Hepatocyte (in vitro differentiated cells): ENCODE data around the gene RPP30. TPM values are rescaled to one million over a fixed set of nuclear protein-coding genes. Genes with fewer than 3 reads are reported as not detected.
A peak's percentile ranks its signal among the peaks of the same experiment; 100 is the strongest.
"Not testable (repeated sequence)": the region's sequence is repeated elsewhere in the genome, so short reads cannot be mapped to it uniquely, and the experiment has no call there.

Source experiments
- DNase-seq: peaks from one replicate; pipeline ENCODE4 v3.0.0-alpha.2; 2016; ENCODE audit warnings: low spot score
- H2AFZ ChIP-seq: fragments of 200-600 bp; sonication (generic); 2 replicates; pipeline ENCODE4 v1.6.0; 2016; ENCODE audit warnings: antibody characterized with exemption, mild to moderate bottlenecking
- H3K27ac ChIP-seq: fragments of 200-600 bp; sonication (generic); 2 replicates; pipeline ENCODE4 v1.5.1; 2016; ENCODE audit warnings: mild to moderate bottlenecking
- H3K27me3 ChIP-seq: fragments of 200-600 bp; sonication (generic); 2 replicates; pipeline ENCODE4 v1.6.1; 2016
- H3K36me3 ChIP-seq: fragments of 200-600 bp; sonication (generic); replicated peaks from 2 replicates; pipeline ENCODE4 v1.5.1; 2016; ENCODE audit warnings: low read depth; ENCODE audit not compliant: insufficient read depth
- H3K4me1 ChIP-seq: fragments of 200-600 bp; sonication (generic); 2 replicates; pipeline ENCODE4 v1.5.1; 2016; ENCODE audit warnings: mild to moderate bottlenecking, moderate library complexity; ENCODE audit not compliant: insufficient read depth
- H3K4me2 ChIP-seq: fragments of 200-600 bp; sonication (generic); 2 replicates; pipeline ENCODE4 v1.6.0; 2016
- H3K4me3 ChIP-seq: fragments of 200-600 bp; sonication (generic); 2 replicates; pipeline ENCODE4 v1.5.1; 2016; ENCODE audit warnings: mild to moderate bottlenecking
- H3K79me2 ChIP-seq: fragments of 200-600 bp; sonication (generic); 2 replicates; pipeline ENCODE4 v1.6.0; 2017; ENCODE audit warnings: mild to moderate bottlenecking
- H3K9me2 ChIP-seq: fragments of 200-600 bp; sonication (generic); replicated peaks from 2 replicates; pipeline ENCODE4 v1.6.0; 2017; ENCODE audit warnings: mild to moderate bottlenecking; ENCODE audit not compliant: insufficient read depth
- H3K9me3 ChIP-seq: fragments of 200-600 bp; sonication (generic); 2 replicates; pipeline ENCODE4 v1.5.1; 2016; ENCODE audit warnings: low read depth, mild to moderate bottlenecking
- H4K20me1 ChIP-seq: fragments of 200-600 bp; sonication (generic); 2 replicates; pipeline ENCODE4 v1.6.0; 2016; ENCODE audit warnings: mild to moderate bottlenecking; ENCODE audit not compliant: insufficient read depth, poor library complexity, severe bottlenecking
- EZH2 ChIP-seq: fragments of 200-600 bp; sonication (generic); IDR thresholded peaks from 2 replicates; pipeline ENCODE4 v1.6.1; 2016; ENCODE audit warnings: antibody characterized with exemption, mild to moderate bottlenecking, borderline replicate concordance
- EZH2phosphoT487 ChIP-seq: fragments of 200-600 bp; sonication (generic); IDR thresholded peaks from one replicate; pipeline ENCODE4 v1.6.1; 2018; ENCODE audit warnings: antibody characterized with exemption, mild to moderate bottlenecking, low read depth, moderate library complexity; ENCODE audit not compliant: unreplicated experiment, severe bottlenecking
- WGBS: methylation state at CpG from one replicate; pipeline ENCODE4 v1.1.6; 2016; ENCODE audit warnings: low lambda C conversion rate; ENCODE audit errors: missing lambda C conversion rate; 5-methylcytosine and 5-hydroxymethylcytosine counted together
- polyA plus RNA-seq: library from polyadenylated mRNA; unstranded; fragments of >200 nt; fragmentation: Nextera tagmentation; extraction: Ambion mirVana; gene quantifications from 2 replicates; pipeline ENCODE4 v1.2.1, GENCODE V29; 2016
- total RNA-seq: library from RNA; depleted of rRNA; stranded (reverse); fragments of >200 nt; gene quantifications from 2 replicates; pipeline ENCODE4 v1.2.3, GENCODE V29; 2014
- TF ChIP-seq, protein P1 (sequence below): fragments of 200-600 bp; sonication (generic); IDR thresholded peaks from 2 replicates; pipeline ENCODE4 v1.5.1; 2016; ENCODE audit warnings: antibody characterized with exemption, mild to moderate bottlenecking; ENCODE audit not compliant: poor library complexity

The RPP30 gene
- total and polyA plus RNA-seq, 2 experiments from 2014 or later = 33.1 to 38.6 TPM

DNA sequence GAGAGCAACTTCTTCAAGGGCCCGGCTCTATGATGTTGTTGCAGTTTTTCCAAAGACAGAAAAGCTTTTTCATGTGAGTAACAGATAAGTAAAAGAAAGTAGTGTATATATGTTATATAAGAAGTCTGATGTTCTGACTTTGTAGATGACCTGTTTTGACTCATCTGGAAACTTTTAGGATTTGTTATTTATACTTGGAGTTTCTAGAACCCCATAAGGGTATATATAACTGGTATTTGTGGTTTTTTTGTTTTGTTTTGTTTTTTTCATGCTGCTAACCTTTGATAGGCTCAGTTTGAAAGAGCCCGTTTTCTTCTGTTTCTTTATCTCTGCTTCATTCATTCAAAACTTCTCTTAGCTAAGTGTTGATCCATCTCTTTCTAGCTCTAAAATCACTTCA is 7.3 kb downstream of the RPP30 start:
- Histone ChIP-seq H3K9me3 (no peaks in the 10 kb centered on the region), H3K27me3 (no peaks in the 10 kb centered on the region), H3K4me1 (no peaks in the 10 kb centered on the region), H4K20me1 (no peaks in the 10 kb centered on the region), H3K4me3 (no peak overlapping the region), H3K79me2 (peaks cover 5% of the 10 kb centered on the region), H3K36me3 (no peaks in the 10 kb centered on the region), H3K27ac (no peak overlapping the region), H2AFZ (no peak overlapping the region), H3K4me2 (no peak overlapping the region), H3K9me2 (no peaks in the 10 kb centered on the region)
- no peak for TF ChIP-seq EZH2phosphoT487
- no peak for TF ChIP-seq EZH2
- TF ChIP-seq, protein P1, sequence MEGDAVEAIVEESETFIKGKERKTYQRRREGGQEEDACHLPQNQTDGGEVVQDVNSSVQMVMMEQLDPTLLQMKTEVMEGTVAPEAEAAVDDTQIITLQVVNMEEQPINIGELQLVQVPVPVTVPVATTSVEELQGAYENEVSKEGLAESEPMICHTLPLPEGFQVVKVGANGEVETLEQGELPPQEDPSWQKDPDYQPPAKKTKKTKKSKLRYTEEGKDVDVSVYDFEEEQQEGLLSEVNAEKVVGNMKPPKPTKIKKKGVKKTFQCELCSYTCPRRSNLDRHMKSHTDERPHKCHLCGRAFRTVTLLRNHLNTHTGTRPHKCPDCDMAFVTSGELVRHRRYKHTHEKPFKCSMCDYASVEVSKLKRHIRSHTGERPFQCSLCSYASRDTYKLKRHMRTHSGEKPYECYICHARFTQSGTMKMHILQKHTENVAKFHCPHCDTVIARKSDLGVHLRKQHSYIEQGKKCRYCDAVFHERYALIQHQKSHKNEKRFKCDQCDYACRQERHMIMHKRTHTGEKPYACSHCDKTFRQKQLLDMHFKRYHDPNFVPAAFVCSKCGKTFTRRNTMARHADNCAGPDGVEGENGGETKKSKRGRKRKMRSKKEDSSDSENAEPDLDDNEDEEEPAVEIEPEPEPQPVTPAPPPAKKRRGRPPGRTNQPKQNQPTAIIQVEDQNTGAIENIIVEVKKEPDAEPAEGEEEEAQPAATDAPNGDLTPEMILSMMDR = no peak
- DNase-seq = no peak
- WGBS = 91% methylated on average over 2 of the region's 2 CpGs

DNA sequence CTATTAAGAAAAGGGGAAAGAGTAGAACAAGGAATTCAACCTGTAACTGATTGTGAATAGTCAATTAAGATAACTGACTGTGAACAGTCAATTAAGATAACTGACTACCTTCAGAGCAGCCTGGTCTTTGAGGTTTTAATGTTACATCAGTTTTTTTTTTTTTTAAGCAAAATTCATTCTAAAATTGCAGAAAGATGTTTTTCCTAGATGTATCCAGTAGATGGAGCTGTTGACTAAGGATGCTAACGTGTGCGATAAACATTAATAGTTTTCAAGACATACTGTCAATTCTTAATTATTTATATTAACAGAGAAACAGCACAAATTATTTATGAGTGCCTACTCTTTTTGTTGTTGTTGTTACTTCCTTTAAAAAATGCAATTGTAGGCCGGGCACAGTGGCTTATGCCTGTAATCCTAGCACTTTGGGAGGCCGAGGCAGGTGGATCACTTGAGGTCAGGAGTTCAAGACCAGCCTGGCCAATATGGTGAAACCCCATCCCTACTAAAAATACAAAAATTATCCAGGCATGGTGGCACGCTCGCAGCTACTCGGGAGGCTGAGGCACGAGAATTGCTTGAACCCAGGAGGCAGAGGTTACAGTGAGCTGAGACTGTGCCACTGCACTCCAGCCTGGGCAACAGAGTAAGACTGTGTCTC is 8.4 kb downstream of the RPP30 start:
- WGBS = 81% methylated on average over 8 of the region's 8 CpGs
- not testable (repeated sequence) for H3K27me3 ChIP-seq, H3K4me3 ChIP-seq, H3K27ac ChIP-seq, H3K79me2 ChIP-seq, H3K4me1 ChIP-seq, H3K9me2 ChIP-seq, H3K9me3 ChIP-seq, H3K36me3 ChIP-seq, H3K4me2 ChIP-seq, H2AFZ ChIP-seq, H4K20me1 ChIP-seq
- peak; percentile 39 for DNase-seq
- TF ChIP-seq, protein P1 = peak; percentile 67

DNA sequence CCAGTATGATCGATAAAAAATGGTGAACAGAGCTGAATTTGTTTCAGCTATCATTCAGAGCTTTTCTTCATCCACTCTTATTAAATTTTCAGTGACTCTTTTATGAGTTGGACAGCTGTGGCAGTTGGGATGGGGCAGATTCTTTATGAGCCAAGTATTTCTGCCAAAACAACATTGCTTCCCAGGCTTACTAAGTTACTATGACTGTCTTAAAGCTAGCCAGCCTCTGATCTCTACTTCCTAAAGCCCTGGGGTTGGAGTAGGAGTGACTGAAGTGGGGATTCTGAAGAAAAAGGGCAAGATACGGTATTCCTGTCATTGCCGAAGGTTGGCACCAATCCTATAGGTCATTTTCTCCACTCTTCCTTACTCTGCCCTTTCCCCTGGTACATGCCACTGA is 12.7 kb downstream of the RPP30 start:
- WGBS = 96% methylated on average over 3 of the region's 3 CpGs
- Histone ChIP-seq H2AFZ (no peak overlapping the region), H3K4me1 (peaks cover 5% of the 10 kb centered on the region), H3K4me2 (no peak overlapping the region), H3K27ac (no peak overlapping the region), H3K27me3 (no peaks in the 10 kb centered on the region), H3K9me3 (no peaks in the 10 kb centered on the region), H3K36me3 (no peaks in the 10 kb centered on the region), H3K79me2 (no peaks in the 10 kb centered on the region), H3K4me3 (no peak overlapping the region), H3K9me2 (no peaks in the 10 kb centered on the region), H4K20me1 (no peaks in the 10 kb centered on the region)
- DNase-seq = no peak
- TF ChIP-seq EZH2phosphoT487 (no peak), EZH2 (no peak)
- TF ChIP-seq, protein P1 = no peak

DNA sequence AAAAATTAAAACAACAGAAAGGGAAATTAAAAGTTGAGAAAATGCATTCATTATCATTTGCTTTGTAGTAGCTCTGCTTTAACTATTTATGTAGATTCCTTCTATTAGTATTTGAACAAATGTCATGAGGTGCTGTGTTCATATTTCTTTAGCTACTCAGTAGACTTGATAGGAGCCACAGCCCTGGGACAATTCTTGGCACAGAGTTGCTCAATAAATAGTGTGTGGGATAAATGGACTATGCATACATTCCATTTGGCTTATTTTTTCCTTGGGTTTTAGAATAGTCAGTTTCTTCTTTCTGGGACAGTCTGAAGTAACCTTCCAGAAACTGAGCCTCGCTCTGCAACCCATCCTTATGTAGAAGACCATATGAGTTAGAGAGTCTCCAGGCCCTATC is 13.4 kb downstream of the RPP30 start:
- 100% methylated on average over 1 of the region's 1 CpG for WGBS
- Histone ChIP-seq H3K4me3 (no peak overlapping the region), H2AFZ (no peak overlapping the region), H3K27me3 (no peaks in the 10 kb centered on the region), H3K9me2 (no peaks in the 10 kb centered on the region), H3K27ac (no peak overlapping the region), H3K36me3 (no peaks in the 10 kb centered on the region), H4K20me1 (no peaks in the 10 kb centered on the region), H3K79me2 (no peaks in the 10 kb centered on the region), H3K9me3 (no peaks in the 10 kb centered on the region), H3K4me1 (peaks cover 5% of the 10 kb centered on the region), H3K4me2 (no peak overlapping the region)
- no peak for DNase-seq
- TF ChIP-seq EZH2 (no peak), EZH2phosphoT487 (no peak)
- TF ChIP-seq, protein P1 = no peak
